ENCODE measurements around the gene MED4. TPM values are rescaled to one million over a fixed set of nuclear protein-coding genes. Genes with fewer than 3 reads are reported as not detected.

MED4 gene
- total and polyA plus RNA-seq, 2 of the 8 experiments (the other 6 are each of a cell fraction or from before 2014, with no cell fraction given) = 25.7 to 48.1 TPM

DNA sequence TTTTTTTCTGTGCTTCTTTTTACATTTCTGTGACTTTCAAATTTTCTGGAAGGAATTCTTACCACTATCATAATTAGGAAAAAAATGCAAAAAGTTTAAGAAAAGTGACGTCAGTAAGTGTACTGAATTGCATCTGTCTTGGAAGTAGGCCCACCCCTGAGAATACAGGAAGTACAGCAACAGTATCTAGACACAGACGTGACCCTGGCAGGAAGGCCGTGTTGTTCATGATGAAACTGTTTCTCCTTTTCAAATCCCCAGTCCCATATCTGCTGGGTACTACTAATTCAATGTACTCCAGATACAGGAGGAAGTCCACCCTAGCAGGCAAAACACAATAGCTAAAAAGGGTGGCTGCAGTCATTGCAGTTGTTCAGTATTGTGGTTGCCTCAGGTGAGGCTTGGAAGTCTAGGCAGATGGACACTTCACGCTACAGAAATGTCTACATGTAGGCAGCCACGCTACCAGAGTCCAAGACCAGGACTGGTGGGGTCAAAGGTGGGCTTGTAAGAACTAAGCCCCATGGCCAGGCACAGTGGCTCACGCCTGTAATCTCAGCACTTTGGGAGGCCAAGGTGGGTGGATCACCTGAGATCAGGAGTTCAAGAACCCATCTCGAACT lies 49.6 kb upstream of the MED4 start (continued):
- TF ChIP-seq, protein P1, sequence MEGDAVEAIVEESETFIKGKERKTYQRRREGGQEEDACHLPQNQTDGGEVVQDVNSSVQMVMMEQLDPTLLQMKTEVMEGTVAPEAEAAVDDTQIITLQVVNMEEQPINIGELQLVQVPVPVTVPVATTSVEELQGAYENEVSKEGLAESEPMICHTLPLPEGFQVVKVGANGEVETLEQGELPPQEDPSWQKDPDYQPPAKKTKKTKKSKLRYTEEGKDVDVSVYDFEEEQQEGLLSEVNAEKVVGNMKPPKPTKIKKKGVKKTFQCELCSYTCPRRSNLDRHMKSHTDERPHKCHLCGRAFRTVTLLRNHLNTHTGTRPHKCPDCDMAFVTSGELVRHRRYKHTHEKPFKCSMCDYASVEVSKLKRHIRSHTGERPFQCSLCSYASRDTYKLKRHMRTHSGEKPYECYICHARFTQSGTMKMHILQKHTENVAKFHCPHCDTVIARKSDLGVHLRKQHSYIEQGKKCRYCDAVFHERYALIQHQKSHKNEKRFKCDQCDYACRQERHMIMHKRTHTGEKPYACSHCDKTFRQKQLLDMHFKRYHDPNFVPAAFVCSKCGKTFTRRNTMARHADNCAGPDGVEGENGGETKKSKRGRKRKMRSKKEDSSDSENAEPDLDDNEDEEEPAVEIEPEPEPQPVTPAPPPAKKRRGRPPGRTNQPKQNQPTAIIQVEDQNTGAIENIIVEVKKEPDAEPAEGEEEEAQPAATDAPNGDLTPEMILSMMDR (IDR thresholded peaks at IDR 0.05; ENCODE audit: control extremely low read depth in 1 of 3, insufficient read depth in 1 of 3, low read depth in 1 of 3, low read length in 3 of 3) = no peak
- TF ChIP-seq SP1 (IDR thresholded peaks at IDR 0.05; ENCODE audit: low read depth, low read length) = no peak
